H1 (cell line): ENCODE measurements around the gene CCDC157. TPM values are rescaled to one million over a fixed set of nuclear protein-coding genes. Genes with fewer than 3 reads are reported as not detected.

Experiments
- BRCA1 ChIP-seq: IDR thresholded peaks from 2 replicates; pipeline ENCODE4 v1.6.1; 2012; ENCODE audit warnings: low read depth, low read length, improper control_type of control experiment
- CBX8 ChIP-seq: fragments of 300-800, 300-1000 bp; sonication (generic); IDR thresholded peaks from 2 replicates; pipeline ENCODE4 v1.7.1; 2016; ENCODE audit warnings: low read depth, low read length, borderline replicate concordance
- polyA plus RNA-seq, 7 experiments: library from polyadenylated mRNA; depleted of rRNA in 3 of 7; stranded (reverse) in 5 of 7; unstranded in 2 of 7; fragments of >200 nt in 5 of 7; fragments of 200-250 nt in 2 of 7; gene quantifications; 1 replicate in 5 of 7; 2 replicates in 1 of 7; 4 replicates in 1 of 7; pipeline versions ENCODE4 v1.2.1 to v1.2.3, GENCODE V29; 2011 to 2013; ENCODE audit warnings: missing spikeins in 2 of 7, mixed read lengths in 2 of 7
- total RNA-seq: library from RNA; stranded (reverse); fragmentation: NEBNext Ultra II Directional; extraction: Animal tissue kit (Norgen Biotek cat#: 25700); gene quantifications from 2 replicates; pipeline ENCODE4 v1.2.1, GENCODE V29; 2021

The CCDC157 gene
- total and polyA plus RNA-seq, 2 of the 8 experiments (the other 6 are each of a cell fraction or from before 2014, with no cell fraction given), result 4.1 to 8.4 TPM

DNA sequence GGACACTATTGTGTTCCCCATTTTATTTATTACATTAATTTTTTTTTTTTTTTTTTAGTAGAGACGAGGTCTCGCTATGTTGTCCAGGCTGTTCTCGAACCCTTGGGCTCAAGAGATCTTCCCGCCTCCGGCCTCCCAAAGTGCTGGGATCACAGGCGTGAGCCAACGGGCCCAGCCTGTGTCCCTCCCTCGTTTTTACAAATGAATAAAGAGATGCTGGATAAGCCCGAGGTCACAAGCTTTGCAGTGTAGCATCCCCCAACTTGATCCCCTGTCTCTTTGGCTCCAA lies 68.5 kb downstream of the CCDC157 start (continued):
- TF ChIP-seq BRCA1, result no peak
- no peak for TF ChIP-seq CBX8
